ENCODE measurements around the gene RPS3. TPM values are rescaled to one million over a fixed set of nuclear protein-coding genes. Genes with fewer than 3 reads are reported as not detected.

The RPS3 gene
- total and polyA plus RNA-seq, 2 of the 13 experiments (the other 11 are each of a cell fraction or from before 2014, with no cell fraction given): 2,143 to 3,616 TPM

DNA sequence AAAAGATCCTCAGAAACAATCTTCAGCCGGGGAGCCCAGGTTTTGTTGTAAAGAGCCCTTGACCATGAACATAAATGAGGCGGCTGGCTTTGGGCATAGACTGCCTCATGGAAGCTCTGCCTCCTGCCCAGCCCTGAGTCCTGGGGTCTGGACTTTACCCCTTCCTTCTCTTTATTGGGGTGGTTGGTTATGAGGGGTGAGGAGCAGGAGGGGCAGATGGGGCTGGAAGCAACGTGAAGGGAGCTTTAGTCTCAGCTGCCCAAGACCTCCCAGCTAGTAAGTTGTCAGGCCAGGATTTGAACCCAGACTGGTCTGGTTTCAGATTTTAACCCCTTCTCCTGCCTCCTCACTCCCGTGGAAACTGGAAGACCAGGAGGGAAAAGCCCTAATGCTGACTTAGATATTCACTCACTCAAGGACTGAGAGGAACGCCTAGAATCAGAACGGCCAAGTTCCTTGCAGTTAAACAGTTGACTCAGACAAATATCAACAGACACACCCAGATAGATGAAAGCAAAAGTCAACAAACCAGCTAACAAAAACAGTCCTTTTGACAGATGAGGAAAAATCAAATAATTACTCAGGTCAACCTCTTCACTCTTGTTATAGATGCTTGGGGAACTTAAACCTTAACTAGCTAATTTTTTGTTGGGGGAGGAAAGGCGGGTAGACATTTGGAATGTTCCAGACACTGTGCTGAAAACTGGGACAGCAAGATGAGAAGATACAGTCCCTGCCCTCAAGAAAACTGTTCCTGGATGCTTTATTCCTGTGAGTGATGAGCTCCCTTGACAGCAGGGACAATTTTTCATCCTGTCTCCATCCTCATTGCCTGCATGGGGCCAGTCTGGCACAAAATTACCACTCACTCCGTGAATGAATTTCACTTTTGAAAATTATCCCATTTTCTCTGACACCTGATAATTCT lies 27.1 kb upstream of the RPS3 start (continued):
- TF ChIP-seq JDP2 (CRISPR knock-in tag; IDR thresholded peaks at IDR 0.05; ENCODE audit: borderline replicate concordance) (no peak), ZSCAN22 (CRISPR knock-in tag; IDR thresholded peaks at IDR 0.05) (no peak), PCBP2 (optimal IDR thresholded peaks at IDR 0.05; ENCODE audit: low read depth, low read length, poor library complexity, severe bottlenecking) (no peak), NFE2L1 (CRISPR knock-in tag; IDR thresholded peaks at IDR 0.05; ENCODE audit: borderline replicate concordance) (no peak), FOXM1 (CRISPR knock-in tag; IDR thresholded peaks at IDR 0.05) (no peak), ZNF567 (CRISPR knock-in tag; IDR thresholded peaks at IDR 0.05; ENCODE audit: borderline replicate concordance) (no peak), ZBTB1 (CRISPR knock-in tag; IDR thresholded peaks at IDR 0.05; ENCODE audit: borderline replicate concordance) (no peak), ZNF660 (CRISPR knock-in tag; IDR thresholded peaks at IDR 0.05; ENCODE audit: borderline replicate concordance, low read depth) (no peak), HOXA9 (CRISPR knock-in tag; IDR thresholded peaks at IDR 0.05; ENCODE audit: borderline replicate concordance) (no peak), GMEB1 (CRISPR knock-in tag; IDR thresholded peaks at IDR 0.05; ENCODE audit: borderline replicate concordance) (no peak), SATB2 (CRISPR knock-in tag; IDR thresholded peaks at IDR 0.05) (no peak), CREB1 (IDR thresholded peaks at IDR 0.05) (no peak), CREB1 (CRISPR knock-in tag; IDR thresholded peaks at IDR 0.05) (no peak), NFATC3 (CRISPR knock-in tag; IDR thresholded peaks at IDR 0.05) (no peak), ELK4 (CRISPR knock-in tag; IDR thresholded peaks at IDR 0.05; ENCODE audit: borderline replicate concordance) (no peak), ZFP36L1 (CRISPR knock-in tag; IDR thresholded peaks at IDR 0.05) (no peak), ZNF841 (CRISPR knock-in tag; IDR thresholded peaks at IDR 0.05; ENCODE audit: borderline replicate concordance) (no peak), RFXANK (CRISPR knock-in tag; IDR thresholded peaks at IDR 0.05) (no peak), ELF4 (CRISPR knock-in tag; IDR thresholded peaks at IDR 0.05; ENCODE audit: borderline replicate concordance) (no peak), ISL2 (CRISPR knock-in tag; IDR thresholded peaks at IDR 0.05) (0 out of 2 replicates have a peak, but pooled peaks have one; percentile 41), ZNF839 (CRISPR knock-in tag; IDR thresholded peaks at IDR 0.05; ENCODE audit: borderline replicate concordance) (no peak), ZNF335 (CRISPR knock-in tag; IDR thresholded peaks at IDR 0.05) (no peak), ZBTB42 (CRISPR knock-in tag; IDR thresholded peaks at IDR 0.05) (no peak)
- TF ChIP-seq, protein P1, sequence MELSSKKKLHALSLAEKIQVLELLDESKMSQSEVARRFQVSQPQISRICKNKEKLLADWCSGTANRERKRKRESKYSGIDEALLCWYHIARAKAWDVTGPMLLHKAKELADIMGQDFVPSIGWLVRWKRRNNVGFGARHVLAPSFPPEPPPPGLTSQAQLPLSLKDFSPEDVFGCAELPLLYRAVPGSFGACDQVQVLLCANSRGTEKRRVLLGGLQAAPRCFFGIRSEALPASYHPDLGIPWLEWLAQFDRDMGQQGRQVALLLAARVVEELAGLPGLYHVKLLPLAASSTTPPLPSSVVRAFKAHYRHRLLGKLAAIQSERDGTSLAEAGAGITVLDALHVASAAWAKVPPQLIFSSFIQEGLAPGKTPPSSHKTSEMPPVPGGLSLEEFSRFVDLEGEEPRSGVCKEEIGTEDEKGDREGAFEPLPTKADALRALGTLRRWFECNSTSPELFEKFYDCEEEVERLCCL (CRISPR knock-in tag; IDR thresholded peaks at IDR 0.05; ENCODE audit: borderline replicate concordance): no peak
- TF ChIP-seq, protein P2, sequence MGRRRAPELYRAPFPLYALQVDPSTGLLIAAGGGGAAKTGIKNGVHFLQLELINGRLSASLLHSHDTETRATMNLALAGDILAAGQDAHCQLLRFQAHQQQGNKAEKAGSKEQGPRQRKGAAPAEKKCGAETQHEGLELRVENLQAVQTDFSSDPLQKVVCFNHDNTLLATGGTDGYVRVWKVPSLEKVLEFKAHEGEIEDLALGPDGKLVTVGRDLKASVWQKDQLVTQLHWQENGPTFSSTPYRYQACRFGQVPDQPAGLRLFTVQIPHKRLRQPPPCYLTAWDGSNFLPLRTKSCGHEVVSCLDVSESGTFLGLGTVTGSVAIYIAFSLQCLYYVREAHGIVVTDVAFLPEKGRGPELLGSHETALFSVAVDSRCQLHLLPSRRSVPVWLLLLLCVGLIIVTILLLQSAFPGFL (CRISPR knock-in tag; IDR thresholded peaks at IDR 0.05): no peak

Data from HepG2 (cell line).